ENCODE data around the gene IRX2. TPM values are rescaled to one million over a fixed set of nuclear protein-coding genes. Genes with fewer than 3 reads are reported as not detected.
A peak's percentile ranks its signal among the peaks of the same experiment; 100 is the strongest.

Gene IRX2
- total RNA-seq, 1 donor from 2014 or later: 4.2 TPM

DNA sequence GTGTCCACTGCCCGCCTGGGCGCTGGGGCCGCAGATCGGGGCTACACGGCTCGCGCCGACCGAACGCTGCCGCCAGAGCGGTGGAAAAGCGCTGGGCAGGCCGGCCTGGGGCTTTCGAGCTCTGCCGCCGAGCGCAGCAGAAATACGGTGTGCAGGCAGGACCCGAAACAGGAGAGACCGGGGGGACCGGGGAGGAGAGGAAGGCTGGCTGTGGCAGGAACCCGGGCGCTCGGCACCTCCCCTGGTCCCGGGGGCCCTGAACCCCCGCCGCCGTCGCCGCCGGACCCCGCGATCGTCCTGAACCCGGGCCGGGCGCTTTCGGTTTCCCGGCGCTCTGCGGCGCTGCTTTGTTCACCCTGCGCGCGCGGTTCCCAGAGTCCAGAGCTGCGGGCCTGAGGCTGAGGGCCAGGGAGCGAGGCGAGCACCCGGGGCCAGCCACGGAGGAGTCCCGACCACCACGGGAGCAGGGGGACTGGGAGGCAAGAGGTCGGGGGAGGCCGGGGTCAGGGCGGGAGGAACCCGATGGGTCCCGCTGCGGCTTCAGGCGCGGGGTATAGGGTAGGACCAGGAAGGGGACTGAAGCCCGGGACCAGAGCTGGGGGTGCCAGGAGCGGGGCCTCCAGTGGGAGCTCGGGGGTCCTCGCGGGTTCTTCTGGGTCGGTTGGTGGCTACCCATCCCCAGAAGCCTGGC, 12.0 kb downstream of the IRX2 start:
- H3K4me3 Mint-ChIP-seq (ENCODE audit: low read depth): peak overlapping the region; percentile 60
- TF ChIP-seq, protein P1, sequence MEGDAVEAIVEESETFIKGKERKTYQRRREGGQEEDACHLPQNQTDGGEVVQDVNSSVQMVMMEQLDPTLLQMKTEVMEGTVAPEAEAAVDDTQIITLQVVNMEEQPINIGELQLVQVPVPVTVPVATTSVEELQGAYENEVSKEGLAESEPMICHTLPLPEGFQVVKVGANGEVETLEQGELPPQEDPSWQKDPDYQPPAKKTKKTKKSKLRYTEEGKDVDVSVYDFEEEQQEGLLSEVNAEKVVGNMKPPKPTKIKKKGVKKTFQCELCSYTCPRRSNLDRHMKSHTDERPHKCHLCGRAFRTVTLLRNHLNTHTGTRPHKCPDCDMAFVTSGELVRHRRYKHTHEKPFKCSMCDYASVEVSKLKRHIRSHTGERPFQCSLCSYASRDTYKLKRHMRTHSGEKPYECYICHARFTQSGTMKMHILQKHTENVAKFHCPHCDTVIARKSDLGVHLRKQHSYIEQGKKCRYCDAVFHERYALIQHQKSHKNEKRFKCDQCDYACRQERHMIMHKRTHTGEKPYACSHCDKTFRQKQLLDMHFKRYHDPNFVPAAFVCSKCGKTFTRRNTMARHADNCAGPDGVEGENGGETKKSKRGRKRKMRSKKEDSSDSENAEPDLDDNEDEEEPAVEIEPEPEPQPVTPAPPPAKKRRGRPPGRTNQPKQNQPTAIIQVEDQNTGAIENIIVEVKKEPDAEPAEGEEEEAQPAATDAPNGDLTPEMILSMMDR (IDR thresholded peaks at IDR 0.05; ENCODE audit: unreplicated experiment): no peak
- no peak overlapping the region for H3K27ac Mint-ChIP-seq
- DNase-seq (ENCODE audit: low spot score, unreplicated experiment): no peak
- H3K36me3 Mint-ChIP-seq (ENCODE audit: insufficient read depth): no peaks in the 10 kb centered on the region
- no peaks in the 10 kb centered on the region for H3K9me3 Mint-ChIP-seq (ENCODE audit: low read depth)
- H3K27me3 Mint-ChIP-seq: peaks cover 83% of the 10 kb centered on the region
- peaks cover 11% of the 10 kb centered on the region for H3K4me1 Mint-ChIP-seq (ENCODE audit: low read depth)

DNA sequence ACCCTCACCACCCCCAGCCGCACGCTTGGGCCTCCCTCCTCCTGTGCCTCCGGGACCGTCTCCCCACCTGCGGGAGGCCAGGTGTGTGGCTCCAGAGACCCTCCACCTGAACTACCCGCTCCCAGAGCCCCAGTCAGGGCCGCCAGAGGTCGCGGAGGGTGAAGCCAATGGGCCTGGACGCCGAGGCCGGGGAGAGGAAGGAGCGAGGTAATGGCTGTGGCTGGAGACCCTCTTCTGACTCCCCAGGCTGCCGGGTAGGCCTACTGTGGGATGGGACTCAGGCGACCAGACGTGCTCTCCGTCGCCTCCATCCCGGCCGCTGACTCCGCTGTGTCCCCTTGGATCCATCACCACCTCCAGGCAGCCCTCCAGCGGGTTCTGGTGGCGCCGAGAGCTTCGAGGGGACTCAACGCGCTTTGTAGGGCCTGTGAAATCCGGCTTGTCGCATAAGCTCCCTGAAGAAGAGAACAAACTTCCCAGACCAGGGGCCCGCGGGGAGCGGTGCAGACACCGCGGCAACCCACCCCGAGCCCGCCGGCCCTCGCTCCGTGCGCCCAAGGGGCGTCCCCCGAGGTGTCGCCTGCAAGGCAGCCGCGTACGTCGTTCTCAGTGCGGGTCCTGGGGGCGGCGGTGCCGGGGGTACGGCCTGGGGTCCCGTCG, 12.6 kb downstream of the IRX2 start:
- TF ChIP-seq, protein P1 (IDR thresholded peaks at IDR 0.05; ENCODE audit: unreplicated experiment): no peak
- Mint-ChIP-seq H3K27ac (no peak overlapping the region), H3K9me3 (ENCODE audit: low read depth) (no peaks in the 10 kb centered on the region), H3K4me1 (ENCODE audit: low read depth) (peaks cover 9% of the 10 kb centered on the region), H3K4me3 (ENCODE audit: low read depth) (no peak overlapping the region), H3K27me3 (peaks cover 83% of the 10 kb centered on the region), H3K36me3 (ENCODE audit: insufficient read depth) (no peaks in the 10 kb centered on the region)
- no peak for DNase-seq (ENCODE audit: low spot score, unreplicated experiment)

DNA sequence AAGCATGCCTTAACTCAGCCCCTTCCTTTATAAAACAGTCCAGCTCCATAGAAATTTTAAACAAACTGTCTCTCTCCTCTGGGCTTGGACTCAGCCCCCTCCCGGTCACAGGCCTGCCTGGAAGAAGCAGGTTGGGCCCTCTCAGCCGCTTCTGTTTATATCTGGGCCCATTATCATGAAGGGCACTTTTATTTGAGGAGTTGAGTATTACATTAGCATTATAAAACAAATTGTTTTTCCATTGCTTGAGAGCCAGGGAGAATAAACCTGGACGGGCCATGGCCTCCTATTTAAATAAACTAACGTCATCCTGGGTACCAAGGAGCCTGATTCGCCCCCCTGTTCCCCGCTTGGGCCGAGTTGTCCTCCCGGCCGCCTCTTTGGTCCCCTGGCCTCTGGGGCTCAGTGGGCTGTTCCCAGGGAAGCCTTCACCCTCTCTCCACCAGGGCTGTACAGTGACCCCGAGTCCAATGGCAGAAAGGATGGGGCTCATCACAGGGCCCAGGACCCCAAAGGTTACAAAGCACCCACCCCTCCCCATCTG, 13.2 kb downstream of the IRX2 start:
- H3K4me1 Mint-ChIP-seq (ENCODE audit: low read depth): peaks cover 6% of the 10 kb centered on the region
- peaks cover 84% of the 10 kb centered on the region for H3K27me3 Mint-ChIP-seq
- H3K36me3 Mint-ChIP-seq (ENCODE audit: insufficient read depth): no peaks in the 10 kb centered on the region
- no peak overlapping the region for H3K27ac Mint-ChIP-seq
- no peak overlapping the region for H3K4me3 Mint-ChIP-seq (ENCODE audit: low read depth)
- H3K9me3 Mint-ChIP-seq (ENCODE audit: low read depth): no peaks in the 10 kb centered on the region
- no peak for DNase-seq (ENCODE audit: low spot score, unreplicated experiment)
- TF ChIP-seq, protein P1 (IDR thresholded peaks at IDR 0.05; ENCODE audit: unreplicated experiment): no peak

DNA sequence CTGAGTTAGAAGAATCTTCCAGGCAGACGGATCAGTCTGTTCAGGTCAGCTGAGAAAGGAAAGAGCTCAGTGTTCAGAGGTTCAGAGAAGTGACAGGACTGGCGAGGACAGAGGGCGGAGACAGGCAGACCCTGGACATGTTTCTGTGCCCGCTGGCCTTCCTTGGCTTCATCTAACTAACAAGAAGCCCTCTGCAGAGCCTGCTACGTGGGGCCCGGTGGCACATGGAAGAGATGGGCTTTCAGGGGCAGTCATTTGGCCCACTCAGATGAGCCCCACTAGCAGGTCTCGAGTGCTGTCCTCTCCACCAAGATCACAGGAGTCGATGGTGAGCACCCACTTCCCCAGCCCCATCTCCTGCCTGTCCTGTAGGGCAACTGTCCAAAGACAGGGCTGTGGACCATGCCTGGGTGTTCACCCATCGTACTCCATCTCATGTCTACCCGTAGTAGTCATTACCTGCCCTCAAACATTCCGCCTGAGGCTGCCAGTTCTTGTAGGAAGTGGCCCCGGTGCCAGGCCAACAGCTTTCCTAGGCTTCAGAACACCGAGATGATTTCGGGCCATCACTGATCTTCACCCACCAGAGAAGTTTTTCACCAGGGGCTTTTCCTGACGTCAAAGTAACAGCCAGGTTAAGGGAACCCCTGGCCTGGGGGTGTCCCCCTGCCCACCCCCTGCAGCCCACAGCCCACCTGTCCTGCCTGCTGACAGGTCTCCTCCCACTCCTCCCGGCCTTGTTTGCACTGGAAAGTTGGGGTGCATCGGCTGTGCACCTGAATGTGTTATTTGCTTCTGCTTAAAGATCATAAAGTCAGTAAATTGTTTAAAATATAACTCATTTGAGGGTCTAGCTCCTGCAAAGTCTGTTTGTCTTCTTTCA, 14.0 kb downstream of the IRX2 start:
- Mint-ChIP-seq H3K36me3 (ENCODE audit: insufficient read depth) (no peaks in the 10 kb centered on the region), H3K27ac (no peak overlapping the region), H3K9me3 (ENCODE audit: low read depth) (no peaks in the 10 kb centered on the region), H3K27me3 (peaks cover 85% of the 10 kb centered on the region), H3K4me3 (ENCODE audit: low read depth) (no peak overlapping the region), H3K4me1 (ENCODE audit: low read depth) (peaks cover 6% of the 10 kb centered on the region)
- DNase-seq (ENCODE audit: low spot score, unreplicated experiment): no peak
- TF ChIP-seq, protein P1 (IDR thresholded peaks at IDR 0.05; ENCODE audit: unreplicated experiment): no peak

DNA sequence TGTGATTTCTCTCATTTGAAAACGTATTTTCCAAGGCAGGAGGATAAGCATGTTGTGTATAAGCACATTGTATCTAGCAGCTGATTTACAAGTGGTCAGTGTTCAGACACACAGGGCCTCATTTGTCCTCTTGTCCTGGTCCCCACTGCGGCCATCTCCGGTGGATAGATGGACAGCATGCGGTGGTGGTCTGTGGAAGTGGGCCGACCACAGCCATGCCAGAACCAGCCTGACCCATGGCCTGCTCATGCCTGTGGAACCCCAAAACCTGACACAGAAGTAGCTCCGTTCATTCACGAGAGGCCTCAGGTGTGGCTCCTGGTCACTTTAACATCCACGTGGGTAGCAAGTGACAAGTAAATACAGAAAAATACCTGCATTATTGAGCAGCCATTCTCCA, 14.6 kb downstream of the IRX2 start:
- TF ChIP-seq, protein P1 (IDR thresholded peaks at IDR 0.05; ENCODE audit: unreplicated experiment): no peak
- Mint-ChIP-seq H3K4me1 (ENCODE audit: low read depth) (peaks cover 4% of the 10 kb centered on the region), H3K9me3 (ENCODE audit: low read depth) (no peaks in the 10 kb centered on the region), H3K27me3 (peaks cover 86% of the 10 kb centered on the region), H3K4me3 (ENCODE audit: low read depth) (no peak overlapping the region), H3K36me3 (ENCODE audit: insufficient read depth) (no peaks in the 10 kb centered on the region), H3K27ac (no peak overlapping the region)
- no peak for DNase-seq (ENCODE audit: low spot score, unreplicated experiment)

Data from progenitor cell of endocrine pancreas (in vitro differentiated cells).